Posterior cingulate gyrus (tissue), 11 donors: Measurements from ENCODE around the gene NR6A1.
"Not testable (repeated sequence)": the region's sequence is repeated elsewhere in the genome, so short reads cannot be mapped to it uniquely, and the experiment has no call there.

Source experiments
- DNase-seq, 10 donors: peaks; one replicate each; pipeline versions ENCODE4 v3.0.0 to v3.0.0-alpha.2; 2020 to 2021; ENCODE audit warnings: mixed read lengths in 3 of 10
- intact Hi-C: fragments of 100-400 bp; cut with DNase I; formaldehyde crosslinking; loops from one replicate; pipeline ENCODE4 v1.15.1; 2023

The NR6A1 gene

DNA sequence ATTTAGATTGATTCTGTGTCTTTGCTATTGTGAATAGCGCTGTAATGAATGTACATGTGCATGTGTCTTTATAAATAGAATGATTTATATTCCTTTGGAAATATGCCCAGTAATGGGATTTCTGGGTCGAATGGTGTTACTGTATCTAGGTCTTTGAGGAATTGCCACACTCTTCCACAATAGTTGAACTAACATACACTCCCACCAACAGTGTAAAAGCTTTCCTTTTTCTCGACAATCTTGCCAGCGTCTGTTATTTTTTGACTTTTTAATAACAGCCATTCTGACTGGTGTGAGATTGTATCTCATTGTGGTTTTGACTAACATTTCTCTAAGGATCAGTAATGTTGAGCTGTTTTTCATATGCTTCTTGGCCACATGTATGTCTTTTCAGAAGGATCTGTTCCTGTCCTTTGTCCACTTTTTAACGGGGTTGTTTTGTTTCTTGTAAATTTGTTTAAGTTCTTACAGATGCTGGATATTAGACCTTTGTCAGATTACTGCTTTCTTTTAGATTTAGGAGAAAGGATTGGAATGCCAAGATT is 139.0 kb downstream of the NR6A1 start:
- intact Hi-C loops = no loop called here
- no peak for DNase-seq

DNA sequence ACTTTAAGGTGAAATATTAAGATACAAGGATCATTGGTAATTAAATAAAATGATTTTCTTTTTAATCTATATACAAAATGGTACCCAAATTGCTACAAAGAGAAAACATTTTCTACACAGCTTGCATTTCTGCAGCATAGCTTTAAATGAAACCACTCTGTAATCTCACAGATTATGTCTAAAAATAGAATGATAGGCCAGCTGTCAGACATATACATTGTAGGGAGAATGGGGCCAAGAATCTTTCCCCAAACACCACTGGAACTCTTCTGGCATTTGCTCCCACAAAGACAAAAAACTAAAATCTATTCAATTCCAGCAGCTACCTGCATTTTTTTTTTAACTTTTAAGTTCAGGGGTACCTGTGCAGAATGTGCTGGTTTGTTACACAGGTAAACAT is 139.8 kb downstream of the NR6A1 start:
- intact Hi-C loops = no loop called here
- no peak for DNase-seq

- DNase-seq = no peak
- intact Hi-C loops = no loop called here
Measured at GRCh38 chr9:124629600-124629999, 141.5 kb downstream of the NR6A1 start.

GRCh38 chr9:124628741-124629140 is 142.4 kb downstream of the NR6A1 start:
- intact Hi-C loops = no loop called here
- no peak for DNase-seq

- intact Hi-C loops = no loop called here
- DNase-seq = no peak
Measured at GRCh38 chr9:124626276-124626675, 144.8 kb downstream of the NR6A1 start.

DNA sequence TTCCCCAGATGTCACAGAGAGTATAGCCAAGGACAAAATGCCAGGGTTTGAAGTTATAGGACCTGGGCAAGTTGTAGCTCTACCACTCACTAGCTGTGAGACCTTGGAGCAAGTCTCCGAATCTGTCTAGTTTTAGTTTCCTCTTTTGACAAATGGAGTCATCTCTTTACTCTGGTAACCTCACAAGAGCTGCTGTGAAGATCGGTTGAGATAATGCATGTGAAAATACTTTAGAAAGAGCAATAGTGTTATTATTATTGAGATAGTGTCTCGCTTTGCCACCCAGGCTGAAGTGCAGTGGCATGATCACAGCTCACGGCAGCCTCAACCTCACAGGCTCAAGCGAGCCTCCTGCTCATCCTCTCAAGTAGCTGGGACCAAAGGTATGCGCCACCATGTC is 146.0 kb downstream of the NR6A1 start:
- intact Hi-C loops = no loop called here
- DNase-seq = no peak

- no peak for DNase-seq
- intact Hi-C loops = no loop called here
Measured at GRCh38 chr9:124624735-124624992, 146.4 kb downstream of the NR6A1 start.

DNA sequence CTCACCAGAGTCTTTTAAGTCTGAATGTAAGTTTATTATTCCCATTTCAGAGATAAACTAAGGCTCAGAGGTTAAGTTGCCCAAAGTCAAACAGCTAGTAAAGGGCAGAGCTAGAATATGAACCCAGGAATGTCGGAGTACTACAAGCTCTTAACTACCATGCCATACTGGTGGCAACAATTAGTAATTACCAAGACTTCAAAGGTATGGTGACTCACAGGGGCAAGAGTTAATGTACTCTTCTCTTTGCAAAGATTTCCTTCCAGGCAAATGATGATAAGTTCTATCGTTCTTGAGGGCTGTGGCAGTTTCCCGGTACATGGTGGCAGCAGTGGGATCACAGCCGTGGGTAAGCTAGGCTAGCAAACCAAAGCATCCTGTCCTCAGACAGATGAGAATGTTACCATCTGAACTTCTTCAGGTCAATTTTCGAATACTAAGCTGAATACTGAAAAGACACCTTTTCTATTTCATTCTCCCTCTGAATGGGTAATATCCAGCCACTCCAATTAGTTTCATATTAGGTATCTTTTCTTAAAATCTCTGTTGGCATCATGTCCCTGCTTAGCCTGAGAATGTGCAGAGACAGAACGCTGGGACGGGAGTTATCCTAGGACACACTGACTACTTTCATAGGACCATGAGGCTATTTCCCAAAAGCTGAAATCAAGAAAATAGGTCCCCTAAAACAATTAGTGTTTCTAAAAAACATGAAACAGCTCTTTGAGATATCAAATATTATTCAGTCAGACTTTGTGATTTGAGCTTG is 147.0 kb downstream of the NR6A1 start:
- DNase-seq = no peak
- intact Hi-C loops = no loop called here

DNA sequence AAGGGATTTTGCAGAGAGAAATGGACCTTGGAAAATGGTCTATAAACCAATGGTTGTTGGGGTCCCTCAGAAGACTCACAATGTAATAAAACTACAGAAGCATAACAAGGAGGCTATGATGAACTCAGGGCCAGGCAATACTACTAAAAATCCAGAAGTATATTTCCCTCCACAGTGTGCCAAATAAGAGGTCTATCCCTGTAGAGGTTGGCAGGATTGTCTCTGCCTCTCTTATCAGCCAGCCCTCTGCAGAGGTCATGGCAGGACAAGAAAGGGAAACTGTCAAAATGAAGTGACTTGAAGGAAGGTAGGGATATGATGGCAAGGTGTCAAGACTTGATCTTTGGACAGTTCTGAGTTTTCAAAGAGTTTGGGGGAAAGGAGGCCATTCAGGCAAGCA is 148.2 kb downstream of the NR6A1 start:
- DNase-seq = no peak
- intact Hi-C loops = no loop called here

DNA sequence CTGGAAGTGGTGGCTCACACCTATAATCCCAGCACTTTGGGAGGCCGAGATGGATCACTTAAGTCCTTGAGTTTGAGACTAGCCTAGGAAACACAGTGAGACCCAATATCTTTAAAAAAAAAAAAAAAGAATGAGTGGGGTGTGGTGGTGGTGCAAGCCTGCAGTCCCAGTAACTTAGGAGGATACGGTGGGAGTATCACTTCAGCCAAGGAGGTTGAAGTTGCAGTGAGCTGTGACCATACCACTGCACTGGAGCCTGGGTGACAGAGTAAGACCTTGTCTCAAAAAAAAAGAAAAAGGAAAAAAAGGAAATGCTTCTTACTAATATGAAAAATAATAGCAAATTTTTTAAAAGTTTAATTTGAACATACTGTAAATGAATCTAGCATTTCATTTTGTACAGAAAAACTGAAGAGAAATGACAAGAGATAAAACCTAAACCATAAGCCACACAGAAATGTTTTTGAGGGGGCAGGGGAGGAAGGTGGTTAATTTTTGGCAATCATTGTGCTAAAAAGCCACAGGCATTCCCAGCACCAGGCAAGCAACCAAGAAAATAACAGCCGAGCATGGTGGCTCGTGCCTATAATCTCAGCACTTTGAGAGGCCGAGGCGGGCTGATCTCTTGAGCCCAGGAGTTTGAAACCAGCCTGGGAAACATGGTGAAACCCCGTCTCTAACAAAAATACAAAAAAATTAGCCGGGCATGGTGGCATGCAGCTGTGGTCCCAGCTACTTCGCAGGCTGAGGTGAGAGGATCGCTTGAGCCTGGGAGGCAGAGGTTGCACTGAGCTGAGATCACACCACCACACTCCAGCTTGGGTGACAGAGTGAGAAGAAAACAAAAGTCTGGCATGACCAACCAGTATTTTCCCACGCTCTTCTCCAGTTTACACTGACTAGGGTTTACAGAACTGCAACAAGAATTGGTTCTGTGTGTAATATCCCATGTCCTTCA is 149.5 kb downstream of the NR6A1 start:
- intact Hi-C loops = no loop called here
- no peak for DNase-seq

DNA sequence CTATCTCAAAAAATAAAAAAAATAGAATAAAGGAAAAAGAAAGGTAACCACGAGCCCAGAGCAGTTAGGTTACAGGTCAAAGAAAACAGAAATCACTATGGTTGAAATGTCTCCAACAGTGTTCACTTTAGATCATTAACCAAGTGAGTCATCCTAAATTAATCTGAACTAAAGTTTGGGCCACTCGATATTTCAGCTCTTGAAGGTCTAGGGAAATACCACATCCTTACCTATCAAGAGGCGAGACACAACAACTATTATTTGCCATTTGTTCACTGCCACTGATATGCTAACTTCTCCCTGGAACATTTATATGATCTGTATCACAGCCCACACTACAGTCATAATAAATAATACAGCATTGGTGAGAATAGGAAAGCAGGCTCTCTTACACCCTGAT is 152.6 kb downstream of the NR6A1 start:
- no peak for DNase-seq
- intact Hi-C loops = no loop called here

GRCh38 chr9:124617477-124618141 is 153.5 kb downstream of the NR6A1 start:
- DNase-seq = peak; percentile 55 to 97 (median 87)
- intact Hi-C loops = loop anchor here (1.0 kb wide), 1 partner anchor 95 kb away; no protein-coding TSS in a partner anchor

DNA sequence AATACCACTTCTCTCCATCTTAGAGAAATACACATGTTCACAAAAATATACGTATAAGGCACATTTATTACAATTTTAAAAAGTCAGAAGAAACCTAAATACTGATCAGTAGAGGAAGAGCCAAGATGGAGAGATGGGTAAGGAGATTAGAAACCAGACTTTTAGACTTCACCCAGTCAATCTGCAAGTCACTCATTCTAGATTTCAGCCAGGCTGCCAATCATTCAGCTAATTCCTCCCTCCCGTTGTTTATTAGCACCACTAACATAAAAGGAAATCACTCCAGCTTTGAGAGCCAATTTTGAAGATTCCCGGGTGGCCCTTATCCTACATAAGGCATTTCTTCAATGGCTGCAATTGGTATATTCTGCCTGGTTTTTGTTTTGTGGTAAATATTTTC is 154.2 kb downstream of the NR6A1 start:
- no peak for DNase-seq
- intact Hi-C loops = loop anchor here (1.0 kb wide), 1 partner anchor 95 kb away; no protein-coding TSS in a partner anchor

DNA sequence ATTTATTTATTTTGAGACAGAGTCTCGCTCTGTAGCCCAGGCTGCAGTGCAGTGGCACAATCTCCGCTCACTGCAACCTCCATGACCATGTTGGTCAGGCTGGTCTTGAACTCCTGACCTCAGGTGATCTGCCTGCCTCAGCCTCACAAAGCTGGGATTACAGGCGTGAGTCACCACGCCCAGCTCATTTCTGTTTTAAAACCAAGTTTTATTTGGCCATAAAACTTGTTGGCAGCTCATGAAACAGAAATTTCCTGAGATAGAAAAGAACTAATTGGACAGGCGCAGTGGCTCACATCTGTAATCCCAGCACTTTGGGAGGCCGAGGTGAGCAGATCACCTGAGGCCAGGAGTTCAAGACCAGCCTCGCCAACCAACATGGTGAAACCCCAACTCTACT is 155.3 kb downstream of the NR6A1 start:
- DNase-seq, intact Hi-C loops: not testable (repeated sequence)

- intact Hi-C loops = no loop called here
Measured at GRCh38 chr9:124615100-124615742, 155.9 kb downstream of the NR6A1 start.

DNA sequence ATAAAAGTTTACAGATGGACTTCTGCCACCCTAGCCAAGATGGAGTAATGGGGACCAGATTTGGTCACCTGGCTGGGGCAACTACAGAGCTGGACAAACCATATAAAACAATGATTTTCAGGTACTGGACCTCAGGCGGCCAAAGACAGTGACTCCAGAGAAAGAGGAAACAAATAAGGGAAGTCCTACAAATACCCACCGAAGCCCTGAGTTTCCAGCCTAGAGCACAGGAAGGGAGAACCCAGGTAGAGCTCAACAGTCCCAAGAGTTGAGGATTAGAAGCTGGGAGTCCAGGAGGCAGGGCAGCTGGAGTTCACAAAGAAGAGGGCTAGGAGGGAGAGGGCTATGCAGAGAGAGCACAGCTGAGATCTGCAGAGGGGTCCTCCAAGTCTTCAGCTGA is 157.3 kb downstream of the NR6A1 start:
- intact Hi-C loops = no loop called here
- no peak for DNase-seq

More at GRCh38 chr9:124615100-124615742, 155.9 kb downstream of the NR6A1 start:
- no peak for DNase-seq

- intact Hi-C loops = no loop called here
- no peak for DNase-seq
Measured at GRCh38 chr9:124611106-124611505, 160.0 kb downstream of the NR6A1 start.

GRCh38 chr9:124606027-124606426 is 165.1 kb downstream of the NR6A1 start:
- intact Hi-C loops = no loop called here
- DNase-seq = no peak

DNA sequence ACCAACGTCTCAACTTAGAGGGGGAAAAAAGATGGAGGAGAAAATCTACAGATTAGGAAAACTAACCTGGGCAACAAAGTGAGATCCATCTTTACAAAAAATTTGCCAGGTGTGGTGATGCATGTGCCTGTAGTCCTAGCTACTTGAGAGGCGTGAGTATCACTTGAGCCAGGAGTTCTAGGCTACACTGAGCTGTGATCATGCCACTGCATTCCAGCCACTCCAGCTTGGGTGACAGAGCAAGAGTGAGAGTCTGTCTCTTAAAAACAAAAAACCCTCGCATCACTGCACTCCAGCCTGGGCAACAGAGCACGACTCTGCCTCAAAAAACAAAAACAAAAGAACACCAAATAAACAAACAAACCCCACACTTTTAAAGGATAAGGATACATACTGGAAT is 165.9 kb downstream of the NR6A1 start:
- DNase-seq = no peak
- intact Hi-C loops = no loop called here

DNA sequence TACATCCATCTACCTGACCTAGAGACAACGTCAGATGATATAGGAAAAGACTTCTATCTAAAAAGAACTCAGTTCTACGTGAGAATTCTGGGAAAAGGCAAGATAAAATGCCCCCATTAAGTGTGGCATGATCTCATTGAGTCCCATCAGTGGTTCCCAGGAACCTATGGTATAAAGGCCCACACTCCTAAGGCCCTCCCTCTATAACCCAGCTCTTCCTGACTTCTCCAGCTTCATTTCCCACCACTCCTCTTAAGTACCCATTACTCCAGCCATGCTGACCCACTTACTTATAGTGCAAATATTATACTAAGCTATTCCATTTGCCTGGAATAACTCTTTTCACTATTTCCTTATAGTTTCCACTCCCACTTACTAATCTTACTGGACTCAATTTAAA is 168.5 kb downstream of the NR6A1 start:
- intact Hi-C loops = no loop called here
- no peak for DNase-seq

DNA sequence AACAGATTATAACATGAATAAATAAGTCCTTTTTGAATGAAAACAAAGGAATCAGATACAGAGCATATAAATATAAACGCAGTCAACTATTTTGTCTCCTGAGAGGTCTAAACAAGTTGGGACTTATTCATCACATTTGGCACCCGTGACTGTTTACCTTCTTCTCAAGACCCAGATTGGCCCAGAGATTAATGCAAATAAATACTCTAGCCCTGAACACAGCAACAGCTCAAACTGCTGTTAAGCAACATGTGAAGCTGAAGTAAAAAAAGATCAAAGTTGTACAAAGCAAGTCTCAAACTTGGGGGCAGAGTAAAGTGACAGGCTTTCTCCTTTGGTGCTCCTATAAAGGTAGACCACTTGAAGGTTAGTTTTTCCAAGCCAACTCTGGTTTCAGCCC is 168.9 kb downstream of the NR6A1 start:
- intact Hi-C loops = no loop called here

More for the DNA sequence above, 168.9 kb downstream of the NR6A1 start:
- DNase-seq = no peak
